Embryonic facial prominence (tissue), 1 donor: Measurements from ENCODE around the gene ANXA7.

ENCODE experiments used
- DNase-seq: peaks from one replicate; pipeline ENCODE4 v3.0.0-alpha.2; 2016; ENCODE audit errors: extremely low spot score

Gene ANXA7

DNA sequence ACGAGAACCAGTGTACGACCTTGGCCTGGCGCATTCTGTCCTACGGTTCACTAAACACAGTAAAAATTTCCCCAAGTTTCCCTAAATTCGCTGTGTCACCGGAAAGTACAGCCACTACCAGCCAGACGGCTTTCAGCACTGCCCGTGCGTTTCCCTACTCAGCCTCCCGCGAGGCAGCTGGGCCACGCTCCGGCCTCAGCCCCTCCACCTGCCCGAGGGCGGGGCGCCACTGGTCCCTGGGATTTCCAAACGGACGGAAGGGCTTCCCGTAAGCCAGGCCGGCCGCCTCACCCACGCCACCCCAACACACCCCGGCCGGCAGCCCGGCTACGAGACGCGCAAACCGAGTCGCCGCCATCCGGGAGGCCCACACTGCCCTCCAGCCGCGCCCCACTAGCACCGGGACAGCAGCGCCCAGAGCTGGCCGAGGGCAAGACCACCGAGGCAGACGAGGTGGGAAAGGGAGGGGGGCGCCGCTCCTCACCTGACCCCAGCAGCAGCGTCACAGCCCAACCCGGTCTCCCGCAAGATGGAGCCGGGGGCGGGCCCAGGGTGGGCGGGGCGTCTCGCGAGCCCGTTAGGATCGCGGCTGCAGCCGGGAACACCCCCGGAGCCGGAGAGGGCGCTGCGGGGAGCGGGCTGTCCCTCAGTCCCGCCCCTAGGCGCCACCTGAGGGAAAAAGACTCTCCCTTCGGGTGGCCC, at the start of gene ANXA7:
Gene ANXA7 (minus strand): TSS at position 531 of the 702 bp plus-strand sequence. CDS start 13,202 bp downstream, outside the sequence.
- DNase-seq: peak; percentile 82

DNA sequence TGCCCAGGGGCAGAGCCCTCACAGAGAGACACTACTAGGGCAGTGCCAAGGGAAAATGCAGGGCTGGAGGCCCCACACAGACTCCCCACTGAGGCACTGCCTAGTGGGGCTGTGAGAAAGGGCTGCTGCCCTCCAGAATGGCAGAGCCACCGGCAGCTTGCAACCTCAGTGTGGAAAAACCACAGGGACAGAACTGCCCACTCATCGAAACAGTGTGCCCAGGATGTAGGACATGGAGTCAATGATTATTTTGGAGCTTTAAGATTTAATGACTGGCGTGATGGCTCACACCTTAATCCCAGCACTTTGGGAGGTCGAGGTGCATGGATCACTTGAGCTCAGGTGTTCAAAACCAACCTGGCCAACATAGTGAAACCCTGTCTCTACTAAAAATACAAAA, 47.0 kb upstream of the ANXA7 start:
- no peak for DNase-seq

DNA sequence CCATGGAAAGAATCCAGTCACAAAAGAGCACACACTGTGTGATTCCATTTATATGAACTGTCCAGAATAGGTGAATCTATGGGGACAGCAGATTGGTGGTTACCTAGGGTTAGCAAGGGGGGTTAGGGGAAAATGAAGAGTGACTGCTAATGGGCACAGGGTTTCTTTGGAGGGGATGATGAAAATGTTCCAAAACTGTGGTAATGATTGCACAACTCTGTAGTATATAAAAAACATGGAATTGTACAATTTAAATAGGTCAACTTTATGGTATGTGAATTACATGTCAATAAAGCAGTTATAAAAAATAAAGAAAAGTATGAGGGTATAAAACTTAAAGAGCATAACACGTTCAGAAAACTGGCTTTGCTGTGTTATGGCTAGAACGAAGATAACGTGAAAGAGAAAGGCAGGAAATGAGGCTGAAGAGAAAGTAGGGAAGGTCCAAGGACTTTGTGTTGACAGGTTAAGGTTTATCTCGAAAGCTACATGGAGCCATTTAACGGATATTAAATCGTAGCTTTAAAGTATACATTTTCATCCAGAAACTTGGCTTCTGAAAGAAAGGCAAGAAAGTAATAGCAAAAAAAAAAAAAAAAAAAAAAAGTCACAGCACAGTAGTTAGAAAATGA, 45.9 kb upstream of the ANXA7 start:
- no peak for DNase-seq

DNA sequence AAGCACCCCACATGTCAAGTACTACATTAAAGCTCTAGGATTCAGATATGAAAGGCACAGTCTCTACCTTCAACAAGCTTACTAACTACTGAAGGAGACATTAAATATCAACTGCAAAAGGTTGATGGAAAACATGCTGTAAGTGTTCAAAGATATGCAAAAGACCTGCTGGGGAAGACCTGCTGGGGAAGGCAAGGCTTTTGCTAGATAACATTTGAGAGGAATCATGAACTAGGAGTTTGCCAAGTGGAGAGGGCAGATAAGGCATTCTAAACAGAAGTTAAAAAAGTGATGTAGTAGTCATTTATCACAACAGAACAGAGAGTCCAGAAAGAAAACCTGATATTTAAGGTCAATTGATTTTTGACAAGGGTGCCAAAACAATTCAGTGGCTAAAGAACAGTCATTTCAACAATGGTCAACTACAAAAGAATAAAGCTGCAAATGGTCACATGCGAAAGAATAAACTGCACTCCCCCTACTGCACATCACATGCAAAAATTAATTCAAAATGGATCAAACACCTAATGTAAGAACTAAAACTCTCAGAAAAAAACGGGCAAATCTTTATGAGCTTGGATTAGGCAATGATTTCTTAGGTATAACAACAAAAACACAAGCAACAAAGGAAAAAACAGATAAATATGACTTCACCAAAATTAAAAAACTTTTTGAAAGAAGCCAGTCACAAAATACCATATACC, 42.5 kb upstream of the ANXA7 start:
- no peak for DNase-seq

DNA sequence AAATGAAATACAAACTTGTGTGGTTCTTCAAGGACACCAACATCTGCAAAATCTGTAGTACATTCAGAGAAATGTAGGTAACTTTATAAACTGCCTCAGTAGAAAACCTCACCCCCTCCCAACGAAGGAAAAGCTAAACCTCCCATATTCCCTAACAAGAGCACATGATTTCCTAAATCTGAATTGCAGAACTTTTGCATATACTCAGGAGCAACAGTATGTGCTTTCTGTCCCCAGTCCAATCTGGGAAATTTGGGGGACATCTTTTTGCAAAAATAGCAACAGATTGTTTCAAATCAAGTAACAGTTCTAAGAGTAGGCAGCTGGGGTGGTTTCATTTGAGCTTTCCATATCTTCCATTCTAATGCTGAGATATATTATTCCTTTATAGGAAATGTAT, 35.3 kb upstream of the ANXA7 start:
- DNase-seq: no peak

DNA sequence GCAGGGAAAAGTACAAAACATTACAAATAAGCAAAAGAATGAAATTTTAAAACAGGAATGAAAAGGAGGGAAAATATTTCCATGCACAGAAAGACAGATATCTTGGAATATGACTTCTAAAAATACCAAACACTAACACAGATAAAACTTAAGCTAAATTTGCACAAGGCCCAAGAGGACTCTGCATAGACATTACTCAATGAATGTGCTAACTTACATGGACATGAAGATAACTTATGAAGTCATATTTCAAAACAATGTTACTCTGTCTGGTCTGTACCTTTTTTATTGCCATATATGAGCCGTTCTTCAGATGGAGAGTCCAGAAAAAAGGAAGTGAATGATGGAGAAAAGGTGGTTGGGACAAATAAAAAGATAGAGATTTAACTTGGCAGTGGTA, 34.5 kb upstream of the ANXA7 start:
- no peak for DNase-seq

DNA sequence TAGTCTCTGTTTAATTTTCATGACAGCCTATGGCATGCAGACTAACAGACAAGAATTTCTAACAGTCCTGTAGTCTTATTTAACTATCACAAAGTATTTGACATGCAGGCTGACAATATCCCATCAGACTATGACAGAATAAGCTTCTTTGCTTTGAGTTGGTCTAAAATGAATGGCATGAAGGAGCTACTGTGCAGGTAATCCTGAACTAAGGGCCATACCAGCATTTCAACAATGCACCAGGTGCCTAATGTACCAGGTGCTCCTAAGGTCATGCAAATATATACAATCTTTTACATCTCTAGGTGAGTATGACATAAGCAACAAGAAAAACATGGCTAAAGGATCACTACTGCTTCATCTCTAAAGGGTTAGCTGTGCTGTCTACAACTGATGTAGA, 33.1 kb upstream of the ANXA7 start:
- DNase-seq: no peak

DNA sequence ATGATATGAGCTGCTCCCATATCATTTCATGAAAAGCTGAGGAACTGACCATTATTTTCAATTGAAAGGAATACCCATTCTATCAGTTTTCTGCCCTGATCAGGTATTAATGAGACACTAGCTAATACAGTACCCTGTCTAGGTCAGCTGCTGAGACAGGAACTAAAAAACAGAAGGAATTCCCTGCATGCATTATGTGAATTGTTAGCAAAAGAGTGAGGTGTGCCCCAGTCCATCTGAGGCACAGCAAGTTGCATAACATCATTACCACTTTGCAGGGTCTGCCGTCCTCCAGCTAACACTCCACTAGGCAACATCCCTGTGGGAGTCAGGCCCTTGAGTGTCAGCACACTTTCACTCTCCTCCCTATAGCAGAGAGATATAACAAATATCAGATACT, 30.6 kb upstream of the ANXA7 start:
- no peak for DNase-seq

DNA sequence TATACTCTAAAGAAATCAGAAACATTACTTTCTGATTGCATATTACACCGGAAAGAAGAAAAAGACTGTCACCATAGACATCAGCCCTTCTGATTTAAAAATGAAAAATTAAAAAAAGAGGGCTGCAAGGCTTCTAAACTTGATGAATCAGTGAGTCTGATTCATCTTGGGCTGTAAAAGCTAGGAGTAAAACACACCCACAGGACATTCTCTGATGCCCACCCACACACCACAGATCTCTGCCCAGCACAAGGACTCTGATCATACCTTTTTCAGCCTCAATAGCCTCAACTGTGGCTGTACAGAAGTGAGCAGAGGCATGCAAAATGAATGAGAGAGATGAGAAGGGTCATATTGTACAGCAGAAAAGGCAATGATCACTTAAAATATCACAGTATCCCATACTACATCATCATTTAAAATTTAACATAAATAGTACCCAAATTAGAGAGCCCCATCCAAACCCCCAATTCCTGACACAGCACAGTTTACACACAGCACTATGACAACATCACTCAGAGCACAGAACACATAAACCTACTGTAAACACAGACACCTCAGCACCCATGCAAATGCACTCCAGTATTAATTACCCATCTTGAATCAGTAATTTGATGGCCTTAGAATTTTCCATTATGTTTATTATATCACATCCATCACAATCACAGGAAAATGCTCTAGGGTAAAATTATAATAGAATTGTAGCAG, 25.9 kb upstream of the ANXA7 start:
- no peak for DNase-seq

DNA sequence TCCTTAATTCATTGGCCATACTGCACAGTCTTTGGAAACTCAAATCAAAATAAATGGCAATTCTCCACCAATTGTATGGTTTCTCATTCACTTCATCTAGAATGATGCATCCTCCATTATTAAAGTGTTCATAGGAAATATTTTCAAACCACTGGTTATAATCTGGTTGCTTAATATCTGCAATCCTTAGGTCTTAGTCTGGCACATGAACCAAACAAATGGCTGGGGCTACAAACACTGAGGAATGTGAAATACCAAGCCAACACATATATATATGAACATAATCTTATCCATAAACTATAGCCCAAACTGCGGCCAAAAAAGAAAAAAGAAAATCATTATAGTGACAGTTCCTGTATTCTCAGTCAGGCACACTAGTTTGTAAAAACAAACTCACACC, 25.2 kb upstream of the ANXA7 start:
- no peak for DNase-seq

DNA sequence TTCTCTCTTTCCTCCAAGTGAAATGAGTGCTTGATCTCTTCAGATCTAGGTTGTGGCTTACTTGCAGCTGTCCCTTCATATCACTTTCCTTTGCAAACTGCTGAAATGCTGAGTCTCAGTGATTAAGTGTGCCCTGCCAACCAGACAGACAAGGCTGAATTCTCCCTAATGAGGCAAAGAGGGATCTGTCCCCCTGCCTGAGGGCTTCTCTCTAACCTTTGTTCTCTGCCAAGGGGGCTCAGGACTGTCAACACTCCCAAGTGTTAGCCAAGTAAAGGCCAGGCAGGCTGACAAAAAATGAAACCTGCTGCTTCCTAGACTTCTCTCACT, 19.6 kb upstream of the ANXA7 start, which contains the start of gene MSS51:
Gene MSS51 (minus strand): TSS at position 24 of the 330 bp plus-strand sequence. CDS start 5,277 bp downstream, outside the sequence.
- no peak for DNase-seq

DNA sequence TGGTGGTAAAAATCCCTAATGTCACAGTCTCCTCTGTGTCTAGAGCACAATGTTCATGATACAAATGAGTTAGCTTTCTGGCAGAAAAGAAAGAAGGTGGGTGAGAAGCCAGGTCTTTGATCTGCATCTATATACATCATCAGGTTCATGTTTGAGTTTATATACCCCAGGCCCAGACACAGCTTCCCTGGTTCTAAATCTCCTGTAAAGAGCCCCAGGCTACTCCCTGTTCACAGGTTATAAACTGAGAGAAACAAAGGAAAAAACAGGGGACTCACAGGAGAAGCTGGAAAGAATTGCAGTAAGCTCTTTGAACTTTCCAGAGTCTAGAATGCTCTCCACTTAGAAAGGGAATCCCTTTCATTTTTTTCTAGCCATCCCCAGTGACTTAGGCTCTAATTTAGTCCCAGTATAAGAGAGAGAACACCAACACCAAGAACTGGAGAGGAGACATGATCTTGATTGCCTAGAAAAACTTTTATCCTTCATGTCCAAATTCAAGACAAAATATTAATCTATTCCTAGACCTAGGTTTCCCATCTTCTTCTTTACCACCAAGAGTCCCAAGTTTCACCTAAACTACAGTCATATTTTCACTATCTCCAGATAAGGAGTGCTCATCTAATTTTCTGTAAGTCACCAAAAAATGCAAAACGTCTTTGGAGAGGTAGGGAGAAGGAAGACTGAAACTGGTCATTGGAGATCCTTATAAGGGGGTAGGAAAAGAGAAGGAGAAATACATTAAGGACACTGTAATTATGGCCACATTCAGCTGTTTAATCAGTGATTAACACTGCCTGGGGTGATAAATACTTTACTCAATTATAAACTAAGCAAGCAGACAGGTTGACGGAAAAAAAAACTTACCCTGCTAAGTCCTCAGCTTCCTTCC, 19.0 kb upstream of the ANXA7 start:
- no peak for DNase-seq

DNA sequence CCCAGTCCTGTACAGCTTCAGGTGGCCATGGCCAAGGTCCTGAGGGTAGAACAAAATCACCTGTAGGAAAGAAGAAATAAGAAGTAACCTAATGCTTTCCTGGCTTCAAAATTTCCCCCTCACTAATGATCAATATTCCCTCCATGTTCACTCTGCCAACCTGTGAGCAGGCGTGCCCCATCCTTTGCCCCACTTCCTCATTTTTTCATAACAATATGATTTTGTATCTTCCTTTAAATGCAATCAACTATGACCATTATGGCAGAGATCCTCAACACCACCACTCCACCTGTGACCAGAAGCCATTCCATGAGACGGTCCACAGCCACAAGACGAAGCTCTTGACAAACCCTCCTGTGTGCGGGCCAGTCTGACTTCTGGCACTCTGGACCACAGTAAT, 12.5 kb upstream of the ANXA7 start:
- no peak for DNase-seq

DNA sequence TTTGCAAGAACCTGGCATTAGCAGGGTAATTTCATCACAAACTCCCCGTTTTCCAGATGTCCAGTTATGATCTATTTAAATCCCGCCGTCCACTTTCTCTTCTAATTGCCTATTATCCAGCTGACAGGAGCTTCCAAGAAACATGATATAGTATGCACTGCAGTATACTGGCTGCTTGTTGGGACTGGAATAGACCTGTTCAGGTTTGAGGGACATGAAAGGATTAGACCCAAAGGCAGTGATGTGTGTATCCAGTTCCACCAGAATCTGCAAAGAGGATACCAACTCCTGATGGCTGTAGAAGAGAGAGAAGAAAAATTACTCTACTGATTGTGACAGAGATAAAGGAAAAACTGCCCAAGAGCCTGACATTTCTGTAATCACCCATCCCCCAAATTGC, 10.6 kb upstream of the ANXA7 start:
- no peak for DNase-seq

DNA sequence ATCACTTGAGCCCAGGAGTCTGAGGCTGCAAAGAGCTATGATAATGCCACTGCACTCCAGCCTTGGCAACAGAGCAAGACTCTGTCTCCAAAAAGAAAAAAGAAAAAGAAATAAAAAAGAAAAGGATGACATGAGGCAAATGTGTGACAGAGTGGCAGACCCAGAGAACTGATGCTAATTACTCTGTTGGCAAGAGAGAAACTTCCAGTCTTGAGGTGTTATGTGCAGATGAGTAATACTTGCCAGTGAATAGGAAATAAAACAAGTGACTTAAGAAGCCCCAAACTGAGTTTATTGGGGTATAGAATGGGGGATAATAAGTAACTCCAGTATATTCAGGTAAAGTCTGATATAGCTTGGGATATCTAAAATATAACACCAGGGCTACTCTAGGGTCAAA, 9.5 kb upstream of the ANXA7 start:
- no peak for DNase-seq

DNA sequence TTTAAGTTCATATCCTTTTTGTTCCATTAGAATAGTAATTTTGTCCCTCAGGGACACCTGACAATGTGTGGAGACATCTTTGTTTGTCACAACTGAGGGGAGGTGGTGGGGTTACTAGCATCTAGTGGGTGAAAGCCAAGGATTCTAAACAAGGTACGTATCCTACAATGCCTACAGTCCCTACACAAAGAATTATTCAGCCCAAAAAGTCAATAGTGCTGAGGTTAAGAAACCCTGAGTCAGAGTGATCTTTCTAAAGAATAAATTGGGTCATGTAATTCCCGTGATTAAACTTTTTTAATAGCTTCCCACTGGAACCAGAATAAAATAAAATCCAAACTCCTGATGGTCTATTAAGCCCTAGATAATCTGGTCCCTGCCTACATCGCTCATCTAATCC, 2.7 kb upstream of the ANXA7 start:
- no peak for DNase-seq

DNA sequence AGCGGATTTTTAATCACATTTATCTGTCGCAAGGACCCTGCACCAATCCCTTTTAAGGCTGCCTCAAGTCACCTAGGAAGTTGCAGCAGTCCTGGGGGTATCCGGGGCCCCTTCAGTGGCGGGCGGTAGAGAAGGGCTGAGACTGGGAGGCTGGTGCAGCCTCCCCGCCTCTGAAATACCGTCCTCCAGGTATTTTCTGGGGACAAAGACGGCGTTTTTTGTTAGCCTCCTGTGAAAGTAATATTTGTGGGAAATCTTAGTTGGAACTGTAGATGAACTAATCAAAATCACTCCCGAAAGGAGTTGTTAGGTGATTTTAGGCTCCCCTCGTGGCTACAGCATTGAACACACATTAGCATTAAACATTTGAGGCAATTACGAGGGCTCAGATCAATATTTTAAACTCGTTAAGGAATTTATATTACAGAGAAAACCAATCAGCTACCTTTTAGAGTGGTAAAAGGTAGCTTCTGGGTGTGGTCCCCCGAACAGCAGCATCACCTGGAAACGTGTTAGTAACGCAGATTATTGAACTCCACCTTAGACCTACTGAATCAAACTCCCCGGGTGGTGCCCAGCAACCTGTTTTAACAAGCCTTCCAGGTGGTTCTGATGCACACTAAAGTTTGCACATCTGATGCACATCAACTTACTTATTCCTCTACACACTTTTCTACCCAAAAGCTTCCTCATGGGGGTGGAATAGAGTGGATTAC, 530 bp upstream of the ANXA7 start:
- DNase-seq: no peak

DNA sequence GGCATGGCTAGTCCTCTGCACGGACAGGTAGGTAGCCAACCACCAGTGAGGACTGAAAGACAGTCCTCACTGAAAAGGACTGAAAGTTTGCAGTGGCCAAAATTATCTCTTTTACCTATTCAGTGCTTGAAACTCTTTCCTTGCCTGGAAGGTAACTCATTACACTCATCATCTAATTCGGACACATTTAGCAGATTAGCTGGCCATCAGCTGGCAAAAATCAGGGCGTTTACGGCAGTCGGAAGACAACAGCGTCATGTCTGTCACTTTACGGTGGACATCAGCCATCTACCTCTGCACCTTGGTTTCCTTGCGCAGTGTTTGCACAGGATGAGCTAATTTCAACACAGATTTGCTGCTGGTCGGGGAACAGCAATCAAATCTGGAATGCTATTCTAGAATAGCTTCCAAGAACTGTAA, 740 bp downstream of the ANXA7 start:
- DNase-seq: no peak

DNA sequence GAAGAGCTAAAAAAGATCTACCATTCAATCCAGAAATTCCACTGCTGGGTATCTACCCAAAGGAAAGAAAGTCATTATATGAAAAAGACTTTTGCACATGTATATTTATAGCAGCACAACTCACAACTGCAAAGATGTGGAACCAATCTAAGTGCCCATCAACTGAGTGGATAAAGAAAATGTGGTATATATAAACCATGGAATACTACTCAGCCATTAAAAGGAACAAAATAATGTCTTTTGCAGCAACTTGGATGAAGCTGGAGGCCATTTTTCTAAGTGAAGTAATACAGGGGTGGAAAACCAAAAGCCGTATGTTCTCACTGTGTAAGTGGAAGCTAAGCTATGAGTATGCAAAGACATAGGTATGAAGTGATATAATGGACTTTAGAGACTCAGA, 3.0 kb downstream of the ANXA7 start:
- no peak for DNase-seq

DNA sequence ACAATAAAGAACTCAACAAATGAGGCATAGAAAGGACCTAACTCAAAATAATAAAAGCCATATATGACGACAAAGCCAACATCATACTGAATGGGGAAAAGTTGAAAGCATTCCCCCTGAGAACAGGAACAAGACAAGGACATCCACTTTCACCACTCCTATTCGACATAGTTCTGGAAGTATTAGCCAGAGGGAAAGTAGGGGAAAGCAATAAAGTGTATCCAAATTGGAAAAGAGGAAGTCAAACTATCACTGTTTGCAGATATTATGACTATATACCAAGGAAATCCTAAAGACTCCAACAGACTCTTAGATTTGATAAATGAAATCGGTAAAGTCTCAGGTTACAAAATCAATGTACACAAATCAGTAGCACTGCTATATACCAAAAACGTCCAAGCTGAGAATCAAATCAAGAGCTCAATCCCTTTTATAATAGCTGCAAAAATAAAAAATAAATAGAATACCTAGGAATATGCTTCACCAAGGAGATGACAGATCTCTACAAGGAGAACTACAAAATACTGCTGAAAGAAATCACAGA, 4.8 kb downstream of the ANXA7 start:
- no peak for DNase-seq

DNA sequence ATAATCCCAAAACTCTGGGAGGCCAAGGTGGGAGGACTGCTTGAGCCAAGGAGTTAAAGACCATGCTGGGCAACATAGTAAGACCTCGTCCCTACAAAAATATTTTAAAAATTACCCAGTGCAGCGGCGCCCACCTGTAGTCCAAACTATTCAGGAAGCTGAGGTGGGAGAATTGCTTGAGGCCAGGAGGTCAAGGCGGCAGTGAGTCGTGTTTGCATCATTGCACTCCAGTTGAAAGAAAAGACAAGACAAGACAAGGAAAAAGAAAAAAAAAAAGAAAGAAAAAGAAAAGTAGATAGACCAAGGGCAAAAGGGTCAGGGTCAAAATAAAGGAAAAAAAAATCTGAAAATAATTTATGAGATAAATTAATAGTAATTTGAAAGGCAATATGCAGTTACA, 5.8 kb downstream of the ANXA7 start:
- no peak for DNase-seq
